A549 (cell line): ENCODE results near the gene COL5A1.

ENCODE experiments used
- JUNB ChIP-seq: fragments of >200 bp; sonication (Bioruptor Twin); formaldehyde crosslinking; IDR thresholded peaks from 2 replicates; pipeline ENCODE4 v1.6.1; 2016
- POLR2A ChIP-seq: IDR thresholded peaks from 2 replicates; pipeline ENCODE4 v1.6.1; 2012; ENCODE audit warnings: mild to moderate bottlenecking, low read length

- TF ChIP-seq JUNB (no peak), POLR2A (no peak)
These were observed 34.8 kb downstream of the COL5A1 start for GRCh38 chr9:134676361-134676760.
